GM18868 (cell line): ENCODE measurements around the gene FGF22.
"Not testable (repeated sequence)": the region's sequence is repeated elsewhere in the genome, so short reads cannot be mapped to it uniquely, and the experiment has no call there.

Experiments
- ATAC-seq: cut with Tn5 transposase; IDR thresholded peaks from one replicate; pipeline ENCODE4 v1.9.1; 2021; ENCODE audit warnings: mild to moderate bottlenecking, moderate library complexity; ENCODE audit not compliant: unreplicated experiment

FGF22 gene

GRCh38 chr19:620166-620862, 19.4 kb upstream of the FGF22 start:
- ATAC-seq: no peak

GRCh38 chr19:621191-621590, 18.5 kb upstream of the FGF22 start:
- ATAC-seq: not testable (repeated sequence)

- ATAC-seq: no peak
These were observed 17.9 kb upstream of the FGF22 start for GRCh38 chr19:621819-622218.

GRCh38 chr19:622666-623065, 17.0 kb upstream of the FGF22 start:
- ATAC-seq: no peak

- no peak for ATAC-seq
These were observed 16.3 kb upstream of the FGF22 start for GRCh38 chr19:623175-623916.

GRCh38 chr19:623974-624373, 15.7 kb upstream of the FGF22 start:
- no peak for ATAC-seq

GRCh38 chr19:624433-625109, 15.1 kb upstream of the FGF22 start:
- no peak for ATAC-seq

GRCh38 chr19:625257-625656, 14.4 kb upstream of the FGF22 start:
- no peak for ATAC-seq

- not testable (repeated sequence) for ATAC-seq
These were observed 13.1 kb upstream of the FGF22 start for GRCh38 chr19:626566-626965.

GRCh38 chr19:628168-628567, 11.5 kb upstream of the FGF22 start:
- ATAC-seq: no peak

- not testable (repeated sequence) for ATAC-seq
These were observed 10.2 kb upstream of the FGF22 start for GRCh38 chr19:629515-629914.

- no peak for ATAC-seq
These were observed 9.5 kb upstream of the FGF22 start for GRCh38 chr19:629961-630714.

GRCh38 chr19:632579-633067, 7.1 kb upstream of the FGF22 start:
- no peak for ATAC-seq

GRCh38 chr19:633068-633785, 6.5 kb upstream of the FGF22 start, which contains the start of gene POLRMT:
Gene POLRMT, minus strand, starts transcription at chr19:633537. Its CDS starts 25 bp downstream, at chr19:633512.
- ATAC-seq: peak; percentile 85

GRCh38 chr19:633786-634639, 5.7 kb upstream of the FGF22 start:
- ATAC-seq: no peak

GRCh38 chr19:634975-635652, 4.6 kb upstream of the FGF22 start:
- ATAC-seq: no peak

GRCh38 chr19:638906-639252, 800 bp upstream of the FGF22 start:
- no peak for ATAC-seq

GRCh38 chr19:640161-640558, 481 bp downstream of the FGF22 start:
- ATAC-seq: no peak
